Mucosa of stomach (tissue), 1 donor: ENCODE data around the gene CDX1.

Experiments used
- H3K27me3 ChIP-seq: one replicate; pipeline ENCODE4 v1.7.0; 2013; ENCODE audit warnings: mild to moderate bottlenecking, low read length; ENCODE audit not compliant: control insufficient read depth, insufficient read depth
- H3K36me3 ChIP-seq: one replicate; pipeline ENCODE4 v1.7.0; 2013; ENCODE audit warnings: low read length; ENCODE audit not compliant: control insufficient read depth, insufficient read depth
- H3K4me1 ChIP-seq: one replicate; pipeline ENCODE4 v1.7.0; 2013; ENCODE audit warnings: mild to moderate bottlenecking, low read length; ENCODE audit not compliant: control insufficient read depth, insufficient read depth
- H3K4me3 ChIP-seq: one replicate; pipeline ENCODE4 v1.7.0; 2013; ENCODE audit warnings: low read length
- H3K9ac ChIP-seq: one replicate; pipeline ENCODE4 v1.7.0; 2013; ENCODE audit warnings: mild to moderate bottlenecking, low read length, moderate library complexity
- H3K9me3 ChIP-seq: one replicate; pipeline ENCODE4 v1.7.0; 2013; ENCODE audit warnings: mild to moderate bottlenecking, low read length, moderate library complexity; ENCODE audit not compliant: control insufficient read depth
- donor health status: Pancreatic carcinoma.

Gene CDX1

GRCh38 chr5:150143350-150144245, 23.0 kb upstream of the CDX1 start:
- Histone ChIP-seq H3K9me3 (no peaks in the 10 kb centered on the region), H3K27me3 (no peaks in the 10 kb centered on the region), H3K36me3 (no peaks in the 10 kb centered on the region), H3K9ac (peak overlapping the region; percentile 24), H3K4me3 (no peak overlapping the region), H3K4me1 (peaks cover 19% of the 10 kb centered on the region)

- H3K9me3 ChIP-seq, result no peaks in the 10 kb centered on the region
- H3K36me3 ChIP-seq, result no peaks in the 10 kb centered on the region
- no peaks in the 10 kb centered on the region for H3K27me3 ChIP-seq
- peaks cover 13% of the 10 kb centered on the region for H3K4me1 ChIP-seq
- H3K9ac ChIP-seq, result peak overlapping the region; percentile 24
- no peak overlapping the region for H3K4me3 ChIP-seq
Observed at GRCh38 chr5:150144246-150144801, 22.3 kb upstream of the CDX1 start.

GRCh38 chr5:150144879-150145278, 21.7 kb upstream of the CDX1 start:
- H3K27me3 ChIP-seq, result no peaks in the 10 kb centered on the region
- H3K4me1 ChIP-seq, result peaks cover 16% of the 10 kb centered on the region
- H3K9me3 ChIP-seq, result no peaks in the 10 kb centered on the region
- no peaks in the 10 kb centered on the region for H3K36me3 ChIP-seq
- no peak overlapping the region for H3K4me3 ChIP-seq
- H3K9ac ChIP-seq, result no peak overlapping the region

GRCh38 chr5:150146235-150146634, 20.3 kb upstream of the CDX1 start:
- Histone ChIP-seq H3K9me3 (no peaks in the 10 kb centered on the region), H3K9ac (no peak overlapping the region), H3K4me3 (no peak overlapping the region), H3K36me3 (no peaks in the 10 kb centered on the region), H3K27me3 (no peaks in the 10 kb centered on the region), H3K4me1 (peaks cover 10% of the 10 kb centered on the region)

- Histone ChIP-seq H3K9ac (no peak overlapping the region), H3K4me1 (peaks cover 10% of the 10 kb centered on the region), H3K4me3 (no peak overlapping the region), H3K27me3 (no peaks in the 10 kb centered on the region), H3K9me3 (no peaks in the 10 kb centered on the region), H3K36me3 (no peaks in the 10 kb centered on the region)
Observed at GRCh38 chr5:150146862-150147601, 19.5 kb upstream of the CDX1 start.

- Histone ChIP-seq H3K4me1 (peaks cover 10% of the 10 kb centered on the region), H3K9ac (no peak overlapping the region), H3K27me3 (peaks cover 3% of the 10 kb centered on the region), H3K36me3 (no peaks in the 10 kb centered on the region), H3K4me3 (no peak overlapping the region), H3K9me3 (no peaks in the 10 kb centered on the region)
Observed at GRCh38 chr5:150147670-150148069, 18.9 kb upstream of the CDX1 start.

GRCh38 chr5:150148117-150148927, 18.3 kb upstream of the CDX1 start:
- peaks cover 10% of the 10 kb centered on the region for H3K4me1 ChIP-seq
- H3K9ac ChIP-seq, result no peak overlapping the region
- no peaks in the 10 kb centered on the region for H3K9me3 ChIP-seq
- H3K36me3 ChIP-seq, result no peaks in the 10 kb centered on the region
- peaks cover 9% of the 10 kb centered on the region for H3K27me3 ChIP-seq
- H3K4me3 ChIP-seq, result no peak overlapping the region

GRCh38 chr5:150149618-150150017, 17.0 kb upstream of the CDX1 start:
- H3K9ac ChIP-seq, result no peak overlapping the region

GRCh38 chr5:150152636-150153462, 13.7 kb upstream of the CDX1 start:
- no peak overlapping the region for H3K9ac ChIP-seq
- no peaks in the 10 kb centered on the region for H3K9me3 ChIP-seq
- no peaks in the 10 kb centered on the region for H3K36me3 ChIP-seq
- peaks cover 16% of the 10 kb centered on the region for H3K27me3 ChIP-seq
- peaks cover 8% of the 10 kb centered on the region for H3K4me1 ChIP-seq
- H3K4me3 ChIP-seq, result no peak overlapping the region

More at GRCh38 chr5:150149618-150150017, 17.0 kb upstream of the CDX1 start:
- no peaks in the 10 kb centered on the region for H3K9me3 ChIP-seq
- no peak overlapping the region for H3K4me3 ChIP-seq
- peaks cover 9% of the 10 kb centered on the region for H3K27me3 ChIP-seq
- H3K36me3 ChIP-seq, result no peaks in the 10 kb centered on the region
- peaks cover 5% of the 10 kb centered on the region for H3K4me1 ChIP-seq

- H3K4me3 ChIP-seq, result no peak overlapping the region
- H3K9ac ChIP-seq, result no peak overlapping the region
- H3K4me1 ChIP-seq, result peaks cover 8% of the 10 kb centered on the region
Observed at GRCh38 chr5:150153483-150153882, 13.1 kb upstream of the CDX1 start.

More at GRCh38 chr5:150153483-150153882, 13.1 kb upstream of the CDX1 start:
- Histone ChIP-seq H3K36me3 (no peaks in the 10 kb centered on the region), H3K27me3 (peaks cover 16% of the 10 kb centered on the region), H3K9me3 (no peaks in the 10 kb centered on the region)
